GM12878 (cell line): ENCODE data around the gene DNAJC25. TPM values are rescaled to one million over a fixed set of nuclear protein-coding genes. Genes with fewer than 3 reads are reported as not detected.

ENCODE experiments used
- ATAC-seq: fragments of 200-7000 bp; cut with Tn5 transposase; 3 replicates; pipeline ENCODE4 v1.9.1; 2020; ENCODE audit warnings: mild to moderate bottlenecking, moderate library complexity
- BruUV-seq: library from RNA; stranded (reverse); fragments of 400-500 nt; replicated peaks from 2 replicates; lab custom pipeline; 2021; lab: Mats Ljungman, UMichigan
- CTCF ChIA-PET: fragments of 300-600 bp; sonication (Branson Sonifier 250); formaldehyde crosslinking; extraction: SDS; loops from one replicate; lab custom pipeline; 2021; ENCODE audit warnings: inconsistent platforms; lab: Yijun Ruan, JAX
- POLR2A ChIA-PET: fragments of 350-600 bp; formaldehyde crosslinking; extraction: SDS; loops from one replicate; lab custom pipeline; 2021; ENCODE audit warnings: inconsistent platforms; lab: Charles Lee
- RAD21 ChIA-PET: fragments of 300-600 bp; sonication (Branson Sonifier 250); formaldehyde crosslinking; loops from one replicate; lab custom pipeline; 2023; ENCODE audit warnings: antibody characterized with exemption; ENCODE audit not compliant: unreplicated experiment; lab: Charles Lee
- SMC1A ChIA-PET: fragments of 300-600 bp; sonication (Branson Sonifier 250); formaldehyde crosslinking; loops from one replicate; lab custom pipeline; 2023; ENCODE audit not compliant: unreplicated experiment, uncharacterized antibody; lab: Charles Lee
- DNase-seq: peaks from one replicate; pipeline ENCODE4 v3.0.0-alpha.2; 2011; ENCODE audit warnings: low read depth, low spot score
- FAIRE-seq: peaks from 3 replicates; lab custom pipeline; 2011; peaks lifted over from hg19 to GRCh38; lab: Jason Lieb, UNC
- H2AFZ ChIP-seq: 2 replicates; pipeline ENCODE4 v1.6.0; 2011; ENCODE audit warnings: low read depth, low read length, control low read depth; ENCODE audit not compliant: control insufficient read depth
- H3K27ac ChIP-seq: 2 replicates; pipeline ENCODE4 v1.5.1; 2011; ENCODE audit warnings: control low read depth; ENCODE audit not compliant: control insufficient read depth, insufficient read depth
- H3K27me3 ChIP-seq, 2 experiments: replicated peaks in 1 of 2; 2 replicates each; pipeline versions ENCODE4 v1.6.0 to v1.6.1; 2011; ENCODE audit warnings: low read length in 1 of 2; ENCODE audit not compliant: control insufficient read depth in 2 of 2, insufficient read depth in 2 of 2
- H3K36me3 ChIP-seq, 2 experiments: 2 replicates each; pipeline ENCODE4 v1.5.1; 2011; ENCODE audit warnings: low read length in 1 of 2; ENCODE audit not compliant: control insufficient read depth in 2 of 2, insufficient read depth in 2 of 2
- H3K4me1 ChIP-seq: 2 replicates; pipeline ENCODE4 v1.6.1; 2011; ENCODE audit warnings: mild to moderate bottlenecking, low read length, moderate library complexity, mixed read lengths; ENCODE audit not compliant: control insufficient read depth, insufficient read depth
- H3K4me2 ChIP-seq: 2 replicates; pipeline ENCODE4 v1.6.0; 2011; ENCODE audit warnings: control low read depth; ENCODE audit not compliant: control insufficient read depth, insufficient read depth
- H3K4me3 ChIP-seq: fragments of 200-600 bp; sonication (generic); 2 replicates; pipeline ENCODE4 v1.5.1; 2016
- H3K79me2 ChIP-seq: 2 replicates; pipeline ENCODE4 v1.6.0; 2011; ENCODE audit warnings: low read length; ENCODE audit not compliant: control insufficient read depth, insufficient read depth
- H3K9ac ChIP-seq: 2 replicates; pipeline ENCODE4 v1.8.0; 2011; ENCODE audit warnings: low read length, control low read depth, mixed read lengths; ENCODE audit not compliant: control insufficient read depth, insufficient read depth
- H3K9me3 ChIP-seq: replicated peaks from 3 replicates; pipeline ENCODE4 v1.5.1; 2011; ENCODE audit warnings: mild to moderate bottlenecking, low read length; ENCODE audit not compliant: control insufficient read depth, insufficient read depth
- H4K20me1 ChIP-seq: 2 replicates; pipeline ENCODE4 v1.6.0; 2011; ENCODE audit not compliant: control insufficient read depth, insufficient read depth
- ASH2L ChIP-seq: fragments of 300-600, 200-600 bp; sonication (generic); IDR thresholded peaks from 2 replicates; pipeline ENCODE4 v1.6.1; 2017; ENCODE audit warnings: low read depth, mild to moderate bottlenecking, borderline replicate concordance
- ATF7 ChIP-seq: fragments of 450-650 bp; IDR thresholded peaks from 2 replicates; pipeline ENCODE4 v1.6.1; 2016; ENCODE audit warnings: low read depth, mild to moderate bottlenecking
- BHLHE40 ChIP-seq, 2 experiments: fragments of 450-650 bp in 1 of 2; IDR thresholded peaks; 2 replicates each; pipeline ENCODE4 v1.6.1; 2011 to 2017; ENCODE audit warnings: low read depth in 2 of 2, borderline replicate concordance in 1 of 2, improper control_type of control experiment in 1 of 2, low read length in 1 of 2, mild to moderate bottlenecking in 1 of 2
- CHD4 ChIP-seq: fragments of 200-600 bp; sonication (generic); IDR thresholded peaks from 2 replicates; pipeline ENCODE4 v1.6.1; 2016; ENCODE audit warnings: mild to moderate bottlenecking
- EP300 ChIP-seq, 2 experiments: fragments of 150-350 bp in 1 of 2; IDR thresholded peaks; 2 replicates each; pipeline ENCODE4 v1.6.1; 2011 to 2012; ENCODE audit warnings: low read depth in 2 of 2, low read length in 2 of 2, borderline replicate concordance in 1 of 2, improper control_type of control experiment in 1 of 2, inconsistent platforms in 1 of 2; ENCODE audit not compliant: control insufficient read depth in 1 of 2
- ESRRA ChIP-seq: IDR thresholded peaks from 2 replicates; pipeline ENCODE4 v1.6.1; 2012; ENCODE audit warnings: mild to moderate bottlenecking, low read length, improper control_type of control experiment
- ETV6 ChIP-seq, 2 experiments: fragments of 450-650 bp in 1 of 2; IDR thresholded peaks in 1 of 2; conservative IDR thresholded peaks in 1 of 2; 2 replicates each; pipeline ENCODE4 v1.6.1; 2014; ENCODE audit warnings: antibody characterized with exemption in 1 of 2, borderline replicate concordance in 1 of 2, low read depth in 1 of 2, mild to moderate bottlenecking in 1 of 2, moderate library complexity in 1 of 2
- FOXK2 ChIP-seq: fragments of 450-650 bp; IDR thresholded peaks from 2 replicates; pipeline ENCODE4 v1.6.1; 2017; ENCODE audit warnings: mild to moderate bottlenecking, moderate library complexity
- NFYB ChIP-seq: IDR thresholded peaks from 2 replicates; pipeline ENCODE4 v1.6.1; 2011; ENCODE audit warnings: low read depth, mild to moderate bottlenecking, low read length, improper control_type of control experiment, moderate library complexity; ENCODE audit not compliant: insufficient read depth
- NRF1 ChIP-seq: conservative IDR thresholded peaks from 2 replicates; pipeline ENCODE4 v1.6.1; 2011; ENCODE audit warnings: mild to moderate bottlenecking, low read depth, low read length, improper control_type of control experiment
- POLR2A ChIP-seq: IDR thresholded peaks from 2 replicates; pipeline ENCODE4 v1.6.1; 2011; ENCODE audit warnings: low read depth, mild to moderate bottlenecking, low read length
- RAD51 ChIP-seq: fragments of 450-650 bp; IDR thresholded peaks from 2 replicates; pipeline ENCODE4 v1.6.1; 2016; ENCODE audit warnings: moderate library complexity, mild to moderate bottlenecking, inconsistent platforms
- SMAD1 ChIP-seq: fragments of 450-650 bp; IDR thresholded peaks from 2 replicates; pipeline ENCODE4 v1.6.1; 2018; ENCODE audit warnings: mild to moderate bottlenecking, low read depth; ENCODE audit not compliant: partially characterized antibody
- SMAD5 ChIP-seq: IDR thresholded peaks from 2 replicates; pipeline ENCODE4 v1.6.1; 2016; ENCODE audit warnings: antibody characterized with exemption, low read depth
- SPI1 ChIP-seq: IDR thresholded peaks from 2 replicates; pipeline ENCODE4 v1.6.1; 2011; ENCODE audit warnings: low read depth, mild to moderate bottlenecking, low read length, moderate library complexity, borderline replicate concordance; ENCODE audit not compliant: insufficient read depth
- WGBS: methylation state at CpG from one replicate; pipeline ENCODE4 v1.1.6; 2016; ENCODE audit warnings: low lambda C conversion rate; ENCODE audit not compliant: insufficient replicate concordance, insufficient coverage; ENCODE audit errors: missing lambda C conversion rate; 5-methylcytosine and 5-hydroxymethylcytosine counted together
- in situ Hi-C: fragments of 300-500 bp; cut with MboI; formaldehyde crosslinking; loops from 9 replicates; pipeline ENCODE4 v1.14.3; 2018; ENCODE audit warnings: mixed read lengths
- intact Hi-C: fragments of 100-400 bp; cut with micrococcal nuclease; formaldehyde crosslinking; loops from one replicate; pipeline ENCODE4 v1.14.2; 2022; ENCODE audit not compliant: unreplicated experiment
- polyA plus RNA-seq, 11 experiments: library from polyadenylated mRNA; depleted of rRNA in 4 of 11; unstranded in 6 of 11; stranded (reverse) in 5 of 11; fragments of >200 nt; fragmentation: Nextera tagmentation in 4 of 11; fragmentation: Illumina TruSeq in 1 of 11; extraction: Ambion mirVana in 4 of 11; extraction: Trizol in 1 of 11; gene quantifications; 1 replicate in 1 of 11; 2 replicates in 10 of 11; pipeline versions ENCODE4 v1.2.1 to v1.2.3, GENCODE V29; 2011 to 2016; ENCODE audit warnings: inconsistent platforms in 2 of 11, missing spikeins in 2 of 11, low read depth in 1 of 11
- total RNA-seq, 4 experiments: library from RNA; depleted of rRNA in 3 of 4; stranded (reverse); fragments of >200 nt in 3 of 4; fragmentation: Illumina TruSeq in 1 of 4; extraction: Trizol in 1 of 4; gene quantifications; 2 replicates each; pipeline versions ENCODE4 v1.2.1 to v1.2.3, GENCODE V29; 2013 to 2021
- TF ChIP-seq, protein P1 (sequence below): fragments of 450-650 bp; IDR thresholded peaks from 2 replicates; pipeline ENCODE4 v1.6.1; 2017; ENCODE audit warnings: mild to moderate bottlenecking
- TF ChIP-seq, protein P2 (sequence below): fragments of 450-650 bp; formaldehyde crosslinking; IDR thresholded peaks from 2 replicates; pipeline ENCODE4 v1.4.0; 2022; ENCODE audit warnings: mild to moderate bottlenecking, moderate library complexity

The DNAJC25 gene
- total and polyA plus RNA-seq, 10 of the 15 experiments (the other 5 are each of a cell fraction or from before 2014, with no cell fraction given): 2.4 to 6.4 (median 4.0) TPM

DNA sequence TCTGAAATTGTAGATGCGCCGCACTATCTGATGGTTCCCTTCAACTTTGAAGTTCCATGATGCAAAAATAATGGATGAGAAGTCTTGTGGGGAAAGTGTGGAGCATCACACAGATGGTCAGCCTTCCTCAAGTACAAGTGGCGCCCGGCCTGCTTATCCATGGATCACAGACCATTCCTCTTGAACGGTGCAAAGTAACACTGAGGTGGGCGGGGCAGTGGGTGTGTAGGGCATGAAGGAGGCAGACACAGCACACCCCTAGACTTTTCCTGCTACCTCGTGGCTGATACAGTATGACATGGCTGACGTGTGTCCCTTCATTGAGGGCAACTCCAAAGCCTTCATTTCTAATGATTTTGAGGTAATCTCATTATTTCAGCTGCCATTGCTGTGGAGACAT, 27.8 kb downstream of the DNAJC25 start:
- BruUV-seq: no TSS peak
- POLR2A ChIA-PET: no interaction called here
- Histone ChIP-seq H3K9ac (no peak overlapping the region), H4K20me1 (no peaks in the 10 kb centered on the region), H3K9me3 (no peaks in the 10 kb centered on the region), H3K4me1 (peaks cover 6% of the 10 kb centered on the region), H2AFZ (no peak overlapping the region), H3K4me2 (no peak overlapping the region), H3K79me2 (no peaks in the 10 kb centered on the region; the same call in 1 of the 2 replicates), H3K27ac (no peak overlapping the region), H3K4me3 (no peak overlapping the region), H3K36me3 (peaks cover 0 to 8% of the 10 kb centered on the region in 2 experiments; a peak in 1 of 4 replicates), H3K27me3 (no peaks in the 10 kb centered on the region)
- in situ Hi-C loops: no loop called here
- SMC1A ChIA-PET: no interaction called here
- TF ChIP-seq SMAD1: no peak
- no peak for TF ChIP-seq BHLHE40 (IDR thresholded peaks at IDR 0.05; ENCODE audit: borderline replicate concordance in 1 of 2, low read depth in 2 of 2, low read length in 1 of 2)
- TF ChIP-seq POLR2A: no peak
- TF ChIP-seq ASH2L: no peak
- TF ChIP-seq, protein P1, sequence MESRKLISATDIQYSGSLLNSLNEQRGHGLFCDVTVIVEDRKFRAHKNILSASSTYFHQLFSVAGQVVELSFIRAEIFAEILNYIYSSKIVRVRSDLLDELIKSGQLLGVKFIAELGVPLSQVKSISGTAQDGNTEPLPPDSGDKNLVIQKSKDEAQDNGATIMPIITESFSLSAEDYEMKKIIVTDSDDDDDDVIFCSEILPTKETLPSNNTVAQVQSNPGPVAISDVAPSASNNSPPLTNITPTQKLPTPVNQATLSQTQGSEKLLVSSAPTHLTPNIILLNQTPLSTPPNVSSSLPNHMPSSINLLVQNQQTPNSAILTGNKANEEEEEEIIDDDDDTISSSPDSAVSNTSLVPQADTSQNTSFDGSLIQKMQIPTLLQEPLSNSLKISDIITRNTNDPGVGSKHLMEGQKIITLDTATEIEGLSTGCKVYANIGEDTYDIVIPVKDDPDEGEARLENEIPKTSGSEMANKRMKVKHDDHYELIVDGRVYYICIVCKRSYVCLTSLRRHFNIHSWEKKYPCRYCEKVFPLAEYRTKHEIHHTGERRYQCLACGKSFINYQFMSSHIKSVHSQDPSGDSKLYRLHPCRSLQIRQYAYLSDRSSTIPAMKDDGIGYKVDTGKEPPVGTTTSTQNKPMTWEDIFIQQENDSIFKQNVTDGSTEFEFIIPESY: no peak
- TF ChIP-seq ETV6 (conservative IDR thresholded peaks at IDR 0.05 in 1 of 2, IDR thresholded peaks at IDR 0.05 in 1 of 2; ENCODE audit: borderline replicate concordance in 1 of 2, low read depth in 1 of 2): no peak
- TF ChIP-seq RAD51: no peak
- no peak for TF ChIP-seq ESRRA
- TF ChIP-seq NFYB: no peak
- TF ChIP-seq FOXK2: no peak
- no peak for TF ChIP-seq CHD4
- TF ChIP-seq SMAD5: no peak
- no peak for TF ChIP-seq SPI1
- no peak for TF ChIP-seq NRF1
- no peak for TF ChIP-seq EP300 (IDR thresholded peaks at IDR 0.05; ENCODE audit: borderline replicate concordance in 1 of 2, control insufficient read depth in 1 of 2, low read depth in 2 of 2, low read length in 2 of 2)
- TF ChIP-seq, protein P2, sequence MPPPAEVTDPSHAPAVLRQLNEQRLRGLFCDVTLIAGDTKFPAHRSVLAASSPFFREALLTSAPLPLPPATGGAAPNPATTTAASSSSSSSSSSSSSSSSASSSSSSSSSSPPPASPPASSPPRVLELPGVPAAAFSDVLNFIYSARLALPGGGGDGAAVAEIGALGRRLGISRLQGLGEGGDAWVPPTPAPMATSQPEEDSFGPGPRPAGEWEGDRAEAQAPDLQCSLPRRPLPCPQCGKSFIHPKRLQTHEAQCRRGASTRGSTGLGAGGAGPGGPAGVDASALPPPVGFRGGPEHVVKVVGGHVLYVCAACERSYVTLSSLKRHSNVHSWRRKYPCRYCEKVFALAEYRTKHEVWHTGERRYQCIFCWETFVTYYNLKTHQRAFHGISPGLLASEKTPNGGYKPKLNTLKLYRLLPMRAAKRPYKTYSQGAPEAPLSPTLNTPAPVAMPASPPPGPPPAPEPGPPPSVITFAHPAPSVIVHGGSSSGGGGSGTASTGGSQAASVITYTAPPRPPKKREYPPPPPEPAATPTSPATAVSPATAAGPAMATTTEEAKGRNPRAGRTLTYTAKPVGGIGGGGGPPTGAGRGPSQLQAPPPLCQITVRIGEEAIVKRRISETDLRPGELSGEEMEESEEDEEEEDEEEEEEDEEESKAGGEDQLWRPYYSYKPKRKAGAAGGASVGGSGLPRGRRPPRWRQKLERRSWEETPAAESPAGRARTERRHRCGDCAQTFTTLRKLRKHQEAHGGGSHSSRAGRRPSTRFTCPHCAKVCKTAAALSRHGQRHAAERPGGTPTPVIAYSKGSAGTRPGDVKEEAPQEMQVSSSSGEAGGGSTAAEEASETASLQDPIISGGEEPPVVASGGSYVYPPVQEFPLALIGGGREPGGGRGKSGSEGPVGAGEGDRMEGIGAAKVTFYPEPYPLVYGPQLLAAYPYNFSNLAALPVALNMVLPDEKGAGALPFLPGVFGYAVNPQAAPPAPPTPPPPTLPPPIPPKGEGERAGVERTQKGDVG (CRISPR knock-in tag): no peak
- TF ChIP-seq ATF7: no peak
- intact Hi-C loops: no loop called here
- no peak for FAIRE-seq
- CTCF ChIA-PET: no interaction called here
- DNase-seq: no peak
- ATAC-seq: no peak
- 75% methylated on average over 8 of the region's 8 CpGs for WGBS
- RAD21 ChIA-PET: no interaction called here
